A673 (cell line): Measurements from ENCODE around the gene CHRNG.

Source experiments
- EZH2 ChIP-seq: fragments of 200-600 bp; sonication (generic); IDR thresholded peaks from 2 replicates; pipeline ENCODE4 v1.6.1; 2017; ENCODE audit warnings: borderline replicate concordance, low read depth, mild to moderate bottlenecking, mixed read lengths, antibody characterized with exemption, low read length; ENCODE audit not compliant: poor library complexity, severe bottlenecking
- TF ChIP-seq, protein P1 (sequence below): fragments of 300-800, 200-600 bp; sonication (generic); conservative IDR thresholded peaks from 2 replicates; pipeline ENCODE4 v1.5.1; 2017; ENCODE audit warnings: low read depth, mild to moderate bottlenecking, antibody characterized with exemption, low read length, moderate library complexity, mixed read lengths

GRCh38 chr2:232541195-232541960 is 1.9 kb downstream of the CHRNG start:
- TF ChIP-seq, protein P1, sequence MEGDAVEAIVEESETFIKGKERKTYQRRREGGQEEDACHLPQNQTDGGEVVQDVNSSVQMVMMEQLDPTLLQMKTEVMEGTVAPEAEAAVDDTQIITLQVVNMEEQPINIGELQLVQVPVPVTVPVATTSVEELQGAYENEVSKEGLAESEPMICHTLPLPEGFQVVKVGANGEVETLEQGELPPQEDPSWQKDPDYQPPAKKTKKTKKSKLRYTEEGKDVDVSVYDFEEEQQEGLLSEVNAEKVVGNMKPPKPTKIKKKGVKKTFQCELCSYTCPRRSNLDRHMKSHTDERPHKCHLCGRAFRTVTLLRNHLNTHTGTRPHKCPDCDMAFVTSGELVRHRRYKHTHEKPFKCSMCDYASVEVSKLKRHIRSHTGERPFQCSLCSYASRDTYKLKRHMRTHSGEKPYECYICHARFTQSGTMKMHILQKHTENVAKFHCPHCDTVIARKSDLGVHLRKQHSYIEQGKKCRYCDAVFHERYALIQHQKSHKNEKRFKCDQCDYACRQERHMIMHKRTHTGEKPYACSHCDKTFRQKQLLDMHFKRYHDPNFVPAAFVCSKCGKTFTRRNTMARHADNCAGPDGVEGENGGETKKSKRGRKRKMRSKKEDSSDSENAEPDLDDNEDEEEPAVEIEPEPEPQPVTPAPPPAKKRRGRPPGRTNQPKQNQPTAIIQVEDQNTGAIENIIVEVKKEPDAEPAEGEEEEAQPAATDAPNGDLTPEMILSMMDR, result no peak
- no peak for TF ChIP-seq EZH2
